SK-N-SH treated with all-trans-retinoic acid at 6 μM for 48 hours (cell line): Measurements from ENCODE around the gene NRIP1.
A peak's percentile ranks its signal among the peaks of the same experiment; 100 is the strongest.

Experiments
- ATAC-seq: fragments of 200-7000 bp; cut with Tn5 transposase; 3 replicates; pipeline ENCODE4 v1.9.1; 2020; ENCODE audit warnings: mild to moderate bottlenecking, moderate library complexity
- ARNTL ChIP-seq: fragments of 450-650 bp; formaldehyde crosslinking; IDR thresholded peaks from 2 replicates; pipeline ENCODE4 v1.5.0; 2020; ENCODE audit warnings: low read depth, mild to moderate bottlenecking, moderate library complexity, borderline replicate concordance
- BACH2 ChIP-seq: fragments of 250-450 bp; sonication (Bioruptor Pico); IDR thresholded peaks from 2 replicates; pipeline ENCODE4 v1.9.0; 2021; ENCODE audit warnings: mild to moderate bottlenecking, borderline replicate concordance
- CSDC2 ChIP-seq: fragments of 250-450 bp; sonication (Bioruptor Pico); IDR thresholded peaks from 2 replicates; pipeline ENCODE4 v1.5.0; 2020; ENCODE audit warnings: mild to moderate bottlenecking, moderate library complexity
- ESRRG ChIP-seq: fragments of 250-450 bp; sonication (Bioruptor Pico); IDR thresholded peaks from 2 replicates; pipeline ENCODE4 v1.6.1; 2021; ENCODE audit warnings: mild to moderate bottlenecking
- GLIS3 ChIP-seq: fragments of 250-450 bp; sonication (Bioruptor Pico); IDR thresholded peaks from 2 replicates; pipeline ENCODE4 v1.5.0; 2020; ENCODE audit warnings: mild to moderate bottlenecking, moderate library complexity
- OSR1 ChIP-seq: fragments of 250-450 bp; sonication (Bioruptor Pico); IDR thresholded peaks from 2 replicates; pipeline ENCODE4 v1.8.0; 2022; ENCODE audit warnings: moderate library complexity, mild to moderate bottlenecking, inconsistent platforms
- PPARA ChIP-seq: fragments of 250-450 bp; sonication (Bioruptor Pico); IDR thresholded peaks from 2 replicates; pipeline ENCODE4 v1.5.0; 2020; ENCODE audit warnings: mild to moderate bottlenecking, borderline replicate concordance
- RARB ChIP-seq: fragments of 250-450 bp; sonication (Bioruptor Pico); IDR thresholded peaks from 2 replicates; pipeline ENCODE4 v1.8.0; 2021; ENCODE audit warnings: mild to moderate bottlenecking, moderate library complexity
- SNAI2 ChIP-seq: fragments of 250-450 bp; sonication (Bioruptor Pico); IDR thresholded peaks from 2 replicates; pipeline ENCODE4 v1.5.0; 2020; ENCODE audit warnings: mild to moderate bottlenecking, moderate library complexity
- TCF4 ChIP-seq: fragments of 250-450 bp; sonication (Bioruptor Pico); IDR thresholded peaks from 2 replicates; pipeline ENCODE4 v1.8.0; 2021; ENCODE audit warnings: mild to moderate bottlenecking, moderate library complexity, borderline replicate concordance
- TOX ChIP-seq: fragments of 250-450 bp; sonication (Bioruptor Pico); IDR thresholded peaks from 2 replicates; pipeline ENCODE4 v1.8.0; 2021; ENCODE audit warnings: mild to moderate bottlenecking, moderate library complexity, borderline replicate concordance
- TSHZ2 ChIP-seq: fragments of 250-450 bp; sonication (Bioruptor Pico); IDR thresholded peaks from 2 replicates; pipeline ENCODE4 v1.5.0; 2020; ENCODE audit warnings: mild to moderate bottlenecking, moderate library complexity
- ZFP30 ChIP-seq: fragments of 450-650 bp; formaldehyde crosslinking; IDR thresholded peaks from 2 replicates; pipeline ENCODE4 v1.5.0; 2022; ENCODE audit warnings: mild to moderate bottlenecking, moderate library complexity
- ZNF565 ChIP-seq: fragments of 450-650 bp; formaldehyde crosslinking; conservative IDR thresholded peaks from 2 replicates; pipeline ENCODE4 v1.5.0; 2020; ENCODE audit warnings: low read depth, mild to moderate bottlenecking, moderate library complexity
- ZNF70 ChIP-seq: fragments of 450-650 bp; formaldehyde crosslinking; IDR thresholded peaks from 2 replicates; pipeline ENCODE4 v1.5.0; 2020; ENCODE audit warnings: mild to moderate bottlenecking, moderate library complexity
- ZNF8 ChIP-seq: fragments of 450-650 bp; formaldehyde crosslinking; IDR thresholded peaks from 2 replicates; pipeline ENCODE4 v1.5.0; 2020; ENCODE audit warnings: mild to moderate bottlenecking, moderate library complexity
- TF ChIP-seq, protein P1 (sequence below): fragments of 250-450 bp; sonication (Bioruptor Pico); IDR thresholded peaks from 2 replicates; pipeline ENCODE4 v1.5.1; 2021; ENCODE audit warnings: mild to moderate bottlenecking, moderate library complexity
- TF ChIP-seq, protein P2 (sequence below): fragments of 250-450 bp; sonication (Bioruptor Pico); IDR thresholded peaks from 2 replicates; pipeline ENCODE4 v1.8.0; 2020; ENCODE audit warnings: mild to moderate bottlenecking, moderate library complexity, borderline replicate concordance
- TF ChIP-seq, protein P3 (sequence below): fragments of 250-450 bp; sonication (Bioruptor Pico); IDR thresholded peaks from 2 replicates; pipeline ENCODE4 v1.5.1; 2020; ENCODE audit warnings: low read depth, mild to moderate bottlenecking, moderate library complexity
- TF ChIP-seq, protein P4 (sequence below): fragments of 250-450 bp; sonication (Bioruptor Pico); IDR thresholded peaks from 2 replicates; pipeline ENCODE4 v1.8.0; 2021; ENCODE audit warnings: low read depth, mild to moderate bottlenecking, moderate library complexity, borderline replicate concordance

Gene NRIP1

DNA sequence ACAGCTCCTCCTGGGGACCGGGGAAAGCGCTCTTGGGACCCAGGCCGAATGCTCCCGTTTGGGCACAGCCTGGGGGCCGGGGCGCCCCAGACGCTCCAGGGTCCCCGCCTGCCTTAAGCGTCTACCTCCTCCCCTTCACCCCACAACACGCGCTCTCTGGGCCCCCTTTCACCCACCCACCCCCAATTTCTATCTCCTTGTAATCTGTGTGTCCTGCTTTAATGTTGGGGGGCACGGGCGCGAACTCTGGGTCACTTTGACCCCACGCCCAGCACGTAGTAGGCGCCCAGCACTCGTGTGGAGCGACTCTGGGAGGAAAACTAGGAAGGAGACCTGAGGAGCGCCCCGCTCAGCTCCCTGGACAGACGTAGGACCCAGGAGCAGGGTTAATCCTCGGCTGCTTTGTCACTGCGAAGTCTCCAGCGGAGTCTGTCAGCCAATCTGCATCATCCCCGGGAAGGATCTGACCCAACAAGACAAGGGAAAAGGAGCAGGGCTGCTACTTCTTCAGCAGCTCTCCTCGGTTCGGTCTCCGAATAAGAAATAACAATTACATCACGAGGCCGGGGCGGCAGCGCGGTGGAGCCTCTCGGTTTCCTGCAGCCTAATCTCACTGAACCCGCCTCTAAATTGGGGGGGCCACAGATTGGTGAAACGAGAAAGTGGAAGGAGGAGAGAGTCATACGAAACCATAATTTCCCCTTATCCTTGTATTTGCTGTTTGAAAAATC lies 757 bp upstream of the NRIP1 start:
- peak; percentile 61 for ATAC-seq
- TF ChIP-seq, protein P1, sequence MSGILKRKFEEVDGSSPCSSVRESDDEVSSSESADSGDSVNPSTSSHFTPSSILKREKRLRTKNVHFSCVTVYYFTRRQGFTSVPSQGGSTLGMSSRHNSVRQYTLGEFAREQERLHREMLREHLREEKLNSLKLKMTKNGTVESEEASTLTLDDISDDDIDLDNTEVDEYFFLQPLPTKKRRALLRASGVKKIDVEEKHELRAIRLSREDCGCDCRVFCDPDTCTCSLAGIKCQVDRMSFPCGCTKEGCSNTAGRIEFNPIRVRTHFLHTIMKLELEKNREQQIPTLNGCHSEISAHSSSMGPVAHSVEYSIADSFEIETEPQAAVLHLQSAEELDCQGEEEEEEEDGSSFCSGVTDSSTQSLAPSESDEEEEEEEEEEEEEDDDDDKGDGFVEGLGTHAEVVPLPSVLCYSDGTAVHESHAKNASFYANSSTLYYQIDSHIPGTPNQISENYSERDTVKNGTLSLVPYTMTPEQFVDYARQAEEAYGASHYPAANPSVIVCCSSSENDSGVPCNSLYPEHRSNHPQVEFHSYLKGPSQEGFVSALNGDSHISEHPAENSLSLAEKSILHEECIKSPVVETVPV: no peak
- TF ChIP-seq TSHZ2 (CRISPR knock-in tag) (no peak), ARNTL (no peak), ZFP30 (CRISPR knock-in tag) (no peak), ZNF70 (CRISPR knock-in tag) (no peak), ZNF8 (no peak), ZNF565 (CRISPR knock-in tag) (no peak), PPARA (no peak), OSR1 (CRISPR knock-in tag) (no peak), TOX (CRISPR knock-in tag) (no peak), BACH2 (CRISPR knock-in tag) (no peak), GLIS3 (CRISPR knock-in tag) (no peak), ESRRG (no peak), SNAI2 (CRISPR knock-in tag) (no peak), RARB (CRISPR knock-in tag) (no peak)
- TF ChIP-seq, protein P2, sequence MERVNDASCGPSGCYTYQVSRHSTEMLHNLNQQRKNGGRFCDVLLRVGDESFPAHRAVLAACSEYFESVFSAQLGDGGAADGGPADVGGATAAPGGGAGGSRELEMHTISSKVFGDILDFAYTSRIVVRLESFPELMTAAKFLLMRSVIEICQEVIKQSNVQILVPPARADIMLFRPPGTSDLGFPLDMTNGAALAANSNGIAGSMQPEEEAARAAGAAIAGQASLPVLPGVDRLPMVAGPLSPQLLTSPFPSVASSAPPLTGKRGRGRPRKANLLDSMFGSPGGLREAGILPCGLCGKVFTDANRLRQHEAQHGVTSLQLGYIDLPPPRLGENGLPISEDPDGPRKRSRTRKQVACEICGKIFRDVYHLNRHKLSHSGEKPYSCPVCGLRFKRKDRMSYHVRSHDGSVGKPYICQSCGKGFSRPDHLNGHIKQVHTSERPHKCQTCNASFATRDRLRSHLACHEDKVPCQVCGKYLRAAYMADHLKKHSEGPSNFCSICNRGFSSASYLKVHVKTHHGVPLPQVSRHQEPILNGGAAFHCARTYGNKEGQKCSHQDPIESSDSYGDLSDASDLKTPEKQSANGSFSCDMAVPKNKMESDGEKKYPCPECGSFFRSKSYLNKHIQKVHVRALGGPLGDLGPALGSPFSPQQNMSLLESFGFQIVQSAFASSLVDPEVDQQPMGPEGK: no peak
- TF ChIP-seq, protein P3, sequence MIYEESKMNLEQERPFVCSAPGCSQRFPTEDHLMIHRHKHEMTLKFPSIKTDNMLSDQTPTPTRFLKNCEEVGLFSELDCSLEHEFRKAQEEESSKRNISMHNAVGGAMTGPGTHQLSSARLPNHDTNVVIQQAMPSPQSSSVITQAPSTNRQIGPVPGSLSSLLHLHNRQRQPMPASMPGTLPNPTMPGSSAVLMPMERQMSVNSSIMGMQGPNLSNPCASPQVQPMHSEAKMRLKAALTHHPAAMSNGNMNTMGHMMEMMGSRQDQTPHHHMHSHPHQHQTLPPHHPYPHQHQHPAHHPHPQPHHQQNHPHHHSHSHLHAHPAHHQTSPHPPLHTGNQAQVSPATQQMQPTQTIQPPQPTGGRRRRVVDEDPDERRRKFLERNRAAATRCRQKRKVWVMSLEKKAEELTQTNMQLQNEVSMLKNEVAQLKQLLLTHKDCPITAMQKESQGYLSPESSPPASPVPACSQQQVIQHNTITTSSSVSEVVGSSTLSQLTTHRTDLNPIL (CRISPR knock-in tag): no peak

DNA sequence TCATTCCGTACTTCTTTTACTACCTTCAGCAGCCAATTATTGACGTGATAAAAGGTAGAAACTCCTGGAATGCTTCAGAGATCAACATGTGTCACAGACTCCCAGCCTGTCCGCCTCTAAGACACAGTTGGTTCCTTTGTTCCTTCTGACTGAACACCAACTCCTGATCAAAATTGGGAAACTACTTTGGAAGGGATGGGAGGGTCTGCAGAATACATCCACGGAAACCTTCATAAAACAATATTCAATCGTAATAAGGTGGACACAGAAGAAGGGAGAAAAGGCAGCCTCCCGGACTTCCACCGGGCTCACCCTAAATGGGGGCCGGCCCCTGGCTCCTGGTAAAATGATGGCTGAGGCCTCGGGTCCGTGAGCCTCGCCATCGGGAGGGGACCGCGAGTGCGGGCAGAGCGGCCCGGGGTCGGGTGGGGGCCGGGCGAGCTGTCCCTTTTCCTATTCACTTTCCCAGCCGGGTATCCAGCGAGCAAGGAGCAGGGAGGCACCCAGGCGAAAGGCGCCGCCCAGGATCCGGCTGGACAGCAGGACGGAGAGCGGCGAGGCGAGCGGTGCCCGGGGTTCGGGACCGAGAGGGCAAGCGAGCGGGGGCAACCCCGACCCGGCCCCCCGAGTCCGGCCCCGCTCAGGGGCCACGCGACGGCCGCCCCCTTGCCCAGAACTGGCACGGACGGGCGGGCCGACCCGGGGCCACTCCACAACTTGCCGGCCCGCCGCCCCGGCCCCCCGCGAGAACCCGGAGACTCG lies 805 bp downstream of the NRIP1 start:
- TF ChIP-seq ARNTL (no peak), ZNF70 (CRISPR knock-in tag) (no peak), OSR1 (CRISPR knock-in tag) (no peak), RARB (CRISPR knock-in tag) (no peak), SNAI2 (CRISPR knock-in tag) (no peak), CSDC2 (CRISPR knock-in tag) (no peak), TSHZ2 (CRISPR knock-in tag) (no peak), TCF4 (CRISPR knock-in tag) (no peak)
- TF ChIP-seq, protein P1: no peak
- TF ChIP-seq, protein P4, sequence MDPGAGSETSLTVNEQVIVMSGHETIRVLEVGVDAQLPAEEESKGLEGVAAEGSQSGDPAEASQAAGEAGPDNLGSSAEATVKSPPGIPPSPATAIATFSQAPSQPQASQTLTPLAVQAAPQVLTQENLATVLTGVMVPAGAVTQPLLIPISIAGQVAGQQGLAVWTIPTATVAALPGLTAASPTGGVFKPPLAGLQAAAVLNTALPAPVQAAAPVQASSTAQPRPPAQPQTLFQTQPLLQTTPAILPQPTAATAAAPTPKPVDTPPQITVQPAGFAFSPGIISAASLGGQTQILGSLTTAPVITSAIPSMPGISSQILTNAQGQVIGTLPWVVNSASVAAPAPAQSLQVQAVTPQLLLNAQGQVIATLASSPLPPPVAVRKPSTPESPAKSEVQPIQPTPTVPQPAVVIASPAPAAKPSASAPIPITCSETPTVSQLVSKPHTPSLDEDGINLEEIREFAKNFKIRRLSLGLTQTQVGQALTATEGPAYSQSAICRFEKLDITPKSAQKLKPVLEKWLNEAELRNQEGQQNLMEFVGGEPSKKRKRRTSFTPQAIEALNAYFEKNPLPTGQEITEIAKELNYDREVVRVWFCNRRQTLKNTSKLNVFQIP: no peak
- TF ChIP-seq, protein P3 (CRISPR knock-in tag): no peak
- TF ChIP-seq, protein P2: no peak
- ATAC-seq: no peak
